Hepatocyte (in vitro differentiated cells): Measurements from ENCODE around the gene CD22.
"Not testable (repeated sequence)": the region's sequence is repeated elsewhere in the genome, so short reads cannot be mapped to it uniquely, and the experiment has no call there.

Experiments
- EZH2phosphoT487 ChIP-seq: fragments of 200-600 bp; sonication (generic); IDR thresholded peaks from one replicate; pipeline ENCODE4 v1.6.1; 2018; ENCODE audit warnings: antibody characterized with exemption, mild to moderate bottlenecking, low read depth, moderate library complexity; ENCODE audit not compliant: unreplicated experiment, severe bottlenecking
- TF ChIP-seq, protein P1 (sequence below): fragments of 200-600 bp; sonication (generic); IDR thresholded peaks from 2 replicates; pipeline ENCODE4 v1.5.1; 2016; ENCODE audit warnings: antibody characterized with exemption, mild to moderate bottlenecking; ENCODE audit not compliant: poor library complexity

DNA sequence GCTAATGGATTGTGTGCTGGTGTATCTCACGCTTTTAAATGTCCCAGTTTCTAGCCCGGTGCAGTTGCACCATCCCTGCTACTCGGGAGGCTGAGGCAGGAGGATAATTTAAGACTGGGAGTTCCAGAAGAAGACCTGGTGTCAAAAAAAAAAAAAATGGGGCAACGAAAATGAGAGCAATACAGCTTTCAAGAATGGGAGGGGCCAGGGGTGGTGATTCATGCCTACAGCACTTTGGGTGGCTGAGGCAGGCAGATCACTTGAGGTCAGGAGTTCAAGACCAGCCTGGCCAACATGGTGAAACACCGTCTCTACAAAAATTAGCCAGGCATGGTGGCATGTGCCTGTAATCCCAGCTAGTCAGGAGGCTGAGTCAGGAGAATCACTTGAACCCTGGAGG lies 42.9 kb upstream of the CD22 start:
- TF ChIP-seq, protein P1, sequence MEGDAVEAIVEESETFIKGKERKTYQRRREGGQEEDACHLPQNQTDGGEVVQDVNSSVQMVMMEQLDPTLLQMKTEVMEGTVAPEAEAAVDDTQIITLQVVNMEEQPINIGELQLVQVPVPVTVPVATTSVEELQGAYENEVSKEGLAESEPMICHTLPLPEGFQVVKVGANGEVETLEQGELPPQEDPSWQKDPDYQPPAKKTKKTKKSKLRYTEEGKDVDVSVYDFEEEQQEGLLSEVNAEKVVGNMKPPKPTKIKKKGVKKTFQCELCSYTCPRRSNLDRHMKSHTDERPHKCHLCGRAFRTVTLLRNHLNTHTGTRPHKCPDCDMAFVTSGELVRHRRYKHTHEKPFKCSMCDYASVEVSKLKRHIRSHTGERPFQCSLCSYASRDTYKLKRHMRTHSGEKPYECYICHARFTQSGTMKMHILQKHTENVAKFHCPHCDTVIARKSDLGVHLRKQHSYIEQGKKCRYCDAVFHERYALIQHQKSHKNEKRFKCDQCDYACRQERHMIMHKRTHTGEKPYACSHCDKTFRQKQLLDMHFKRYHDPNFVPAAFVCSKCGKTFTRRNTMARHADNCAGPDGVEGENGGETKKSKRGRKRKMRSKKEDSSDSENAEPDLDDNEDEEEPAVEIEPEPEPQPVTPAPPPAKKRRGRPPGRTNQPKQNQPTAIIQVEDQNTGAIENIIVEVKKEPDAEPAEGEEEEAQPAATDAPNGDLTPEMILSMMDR = not testable (repeated sequence)
- TF ChIP-seq EZH2phosphoT487 = not testable (repeated sequence)
